HepG2 (cell line): ENCODE results near the gene MAP2K3.

Experiments
- ATF3 ChIP-seq: sonication (generic); formaldehyde crosslinking; IDR thresholded peaks from 2 replicates; pipeline ENCODE4 v1.4.0; 2020; ENCODE audit warnings: missing genetic modification reagents
- CAMTA2 ChIP-seq: sonication (generic); formaldehyde crosslinking; IDR thresholded peaks from 2 replicates; pipeline ENCODE4 v1.4.0; 2020; ENCODE audit warnings: mild to moderate bottlenecking, missing genetic modification reagents, borderline replicate concordance
- FOXA1 ChIP-seq, 2 experiments: fragments of 450-650 bp in 1 of 2; sonication (generic) in 1 of 2; formaldehyde crosslinking in 1 of 2; IDR thresholded peaks; 2 replicates each; pipeline versions ENCODE4 v1.4.0 to v1.6.1; 2016 to 2020; ENCODE audit warnings: missing genetic modification reagents in 1 of 2
- KDM1A ChIP-seq: IDR thresholded peaks from 2 replicates; pipeline ENCODE4 v1.6.1; 2016; ENCODE audit warnings: missing compliant biosample characterization
- KLF11 ChIP-seq: IDR thresholded peaks from 2 replicates; pipeline ENCODE4 v1.6.1; 2016; ENCODE audit warnings: missing compliant biosample characterization
- NFYC ChIP-seq: IDR thresholded peaks from 2 replicates; pipeline ENCODE4 v1.6.1; 2016; ENCODE audit warnings: missing genetic modification reagents, missing compliant biosample characterization
- RBM39 ChIP-seq: fragments of 200-400 bp; formaldehyde crosslinking; IDR thresholded peaks from one replicate; pipeline ENCODE4 v1.6.1; 2018; ENCODE audit warnings: antibody characterized with exemption, mild to moderate bottlenecking, low read depth, low read length; ENCODE audit not compliant: poor library complexity, severe bottlenecking

- TF ChIP-seq CAMTA2 (CRISPR knock-in tag), result no peak
- no peak for TF ChIP-seq NFYC (CRISPR knock-in tag)
- no peak for TF ChIP-seq KDM1A (CRISPR knock-in tag)
- no peak for TF ChIP-seq ATF3 (CRISPR knock-in tag)
- no peak for TF ChIP-seq FOXA1 (IDR thresholded peaks at IDR 0.05)
- TF ChIP-seq FOXA1 (CRISPR knock-in tag; IDR thresholded peaks at IDR 0.05), result no peak
- TF ChIP-seq RBM39, result no peak
- TF ChIP-seq KLF11 (CRISPR knock-in tag), result no peak
These were observed 904 bp downstream of the MAP2K3 start for GRCh38 chr17:21285164-21286065.
